Neural cell (in vitro differentiated cells): ENCODE results near the gene CEACAM21. TPM values are rescaled to one million over a fixed set of nuclear protein-coding genes. Genes with fewer than 3 reads are reported as not detected.

ENCODE experiments used
- H2AFZ ChIP-seq: fragments of 200-600, 300-800 bp; sonication (generic), shearing (Covaris generic); 2 replicates; pipeline ENCODE4 v1.6.0; 2014; ENCODE audit warnings: low read depth, mild to moderate bottlenecking, antibody characterized with exemption, low read length, moderate library complexity
- H3F3A ChIP-seq: fragments of 200-600 bp; shearing (Covaris generic); 2 replicates; pipeline ENCODE4 v1.6.1; 2016; ENCODE audit warnings: mild to moderate bottlenecking, moderate library complexity, mixed read lengths, antibody characterized with exemption, low read length; ENCODE audit not compliant: insufficient read depth, poor library complexity, severe bottlenecking
- H3K27ac ChIP-seq: fragments of 200-600, 300-800 bp; sonication (generic), shearing (Covaris generic); 2 replicates; pipeline ENCODE4 v1.5.1; 2014; ENCODE audit warnings: mild to moderate bottlenecking, low read length, moderate library complexity
- H3K27me3 ChIP-seq: fragments of 300-800, 200-600 bp; sonication (generic), shearing (Covaris generic); 2 replicates; pipeline ENCODE4 v1.6.0; 2014; ENCODE audit warnings: mild to moderate bottlenecking, low read depth, low read length, moderate library complexity; ENCODE audit not compliant: insufficient read depth
- H3K36me3 ChIP-seq: fragments of 300-800, 200-600 bp; sonication (generic), shearing (Covaris generic); 2 replicates; pipeline ENCODE4 v1.5.1; 2014; ENCODE audit warnings: mild to moderate bottlenecking, antibody characterized with exemption, low read length, moderate library complexity; ENCODE audit not compliant: insufficient read depth
- H3K4me2 ChIP-seq: fragments of 300-800, 200-600 bp; sonication (generic), shearing (Covaris generic); 2 replicates; pipeline ENCODE4 v1.6.0; 2014; ENCODE audit warnings: mild to moderate bottlenecking, low read length
- H3K4me3 ChIP-seq: fragments of 300-800, 200-600 bp; sonication (generic), shearing (Covaris generic); 2 replicates; pipeline ENCODE4 v1.5.1; 2014; ENCODE audit warnings: mild to moderate bottlenecking, low read length, moderate library complexity
- H3K79me2 ChIP-seq: fragments of 200-600 bp; shearing (Covaris generic); replicated peaks from 2 replicates; pipeline ENCODE4 v1.6.0; 2014; ENCODE audit warnings: mild to moderate bottlenecking, low read length, moderate library complexity; ENCODE audit not compliant: insufficient read depth
- H3K9ac ChIP-seq: fragments of 300-800, 200-600 bp; sonication (generic), shearing (Covaris generic); 2 replicates; pipeline ENCODE4 v1.6.1; 2016; ENCODE audit warnings: mild to moderate bottlenecking, low read length, mixed read lengths
- H3K9me2 ChIP-seq: fragments of 200-600 bp; shearing (Covaris generic); 2 replicates; pipeline ENCODE4 v1.6.1; 2016; ENCODE audit warnings: mild to moderate bottlenecking, low read length, mixed read lengths; ENCODE audit not compliant: insufficient read depth
- H3K9me3 ChIP-seq: fragments of 200-600, 300-800 bp; sonication (generic), shearing (Covaris generic); 2 replicates; pipeline ENCODE4 v1.6.1; 2016; ENCODE audit warnings: mild to moderate bottlenecking, mixed run types, low read length, moderate library complexity, mixed read lengths
- H4K20me1 ChIP-seq: fragments of 200-600 bp; shearing (Covaris generic); 2 replicates; pipeline ENCODE4 v1.6.1; 2016; ENCODE audit warnings: mild to moderate bottlenecking, mixed run types; ENCODE audit not compliant: insufficient read depth
- CTCF ChIP-seq: fragments of 450-650 bp; IDR thresholded peaks from 2 replicates; pipeline ENCODE4 v1.5.1; 2014; ENCODE audit warnings: antibody characterized with exemption, mild to moderate bottlenecking, moderate library complexity; ENCODE audit not compliant: poor library complexity, severe bottlenecking
- EP300 ChIP-seq: fragments of 450-650 bp; conservative IDR thresholded peaks from 2 replicates; pipeline ENCODE4 v1.6.1; 2014; ENCODE audit warnings: antibody characterized with exemption, mild to moderate bottlenecking, moderate library complexity; ENCODE audit not compliant: poor library complexity, severe bottlenecking
- EZH2 ChIP-seq: fragments of 200-600, 300-800 bp; shearing (Covaris generic), sonication (generic); IDR thresholded peaks from 2 replicates; pipeline ENCODE4 v1.6.1; 2014; ENCODE audit warnings: antibody characterized with exemption, low read length, borderline replicate concordance, mild to moderate bottlenecking; ENCODE audit not compliant: insufficient read depth, poor library complexity, severe bottlenecking
- MXI1 ChIP-seq: fragments of 450-650 bp; conservative IDR thresholded peaks from 2 replicates; pipeline ENCODE4 v1.6.1; 2014; ENCODE audit warnings: antibody characterized with exemption, mild to moderate bottlenecking; ENCODE audit not compliant: poor library complexity, severe bottlenecking
- POLR2AphosphoS5 ChIP-seq: IDR thresholded peaks from 2 replicates; pipeline ENCODE4 v1.6.1; 2012
- RAD21 ChIP-seq: fragments of 450-650 bp; conservative IDR thresholded peaks from 2 replicates; pipeline ENCODE4 v1.6.1; 2014; ENCODE audit warnings: antibody characterized with exemption, mild to moderate bottlenecking, moderate library complexity
- REST ChIP-seq: IDR thresholded peaks from 2 replicates; pipeline ENCODE4 v1.6.1; 2012; ENCODE audit warnings: borderline replicate concordance
- SMC3 ChIP-seq: fragments of 450-650 bp; conservative IDR thresholded peaks from 2 replicates; pipeline ENCODE4 v1.6.1; 2014; ENCODE audit warnings: antibody characterized with exemption, mild to moderate bottlenecking, moderate library complexity; ENCODE audit not compliant: poor library complexity
- TAF1 ChIP-seq: IDR thresholded peaks from 2 replicates; pipeline ENCODE4 v1.6.1; 2012; ENCODE audit warnings: low read depth
- polyA plus RNA-seq: library from polyadenylated mRNA; depleted of rRNA; stranded (reverse); fragments of >200 nt; gene quantifications from 2 replicates; pipeline ENCODE4 v1.2.3, GENCODE V29; 2014

The CEACAM21 gene
- polyA plus RNA-seq, 1 donor from 2014 or later: 2.9 TPM

- H3K9ac ChIP-seq: no peak overlapping the region
- H4K20me1 ChIP-seq: no peaks in the 10 kb centered on the region
- TF ChIP-seq EZH2: no peak
- no peak for TF ChIP-seq POLR2AphosphoS5
- TF ChIP-seq MXI1: no peak
- TF ChIP-seq TAF1: no peak
- TF ChIP-seq REST: no peak
- no peak for TF ChIP-seq EP300
- no peak for TF ChIP-seq CTCF
- TF ChIP-seq SMC3: no peak
- no peak for TF ChIP-seq RAD21
- H3K27me3 ChIP-seq: no peaks in the 10 kb centered on the region
- no peaks in the 10 kb centered on the region for H3F3A ChIP-seq
- H2AFZ ChIP-seq: no peak overlapping the region
- H3K4me2 ChIP-seq: no peak overlapping the region
- no peaks in the 10 kb centered on the region for H3K36me3 ChIP-seq
- H3K9me3 ChIP-seq: no peaks in the 10 kb centered on the region
- no peaks in the 10 kb centered on the region for H3K9me2 ChIP-seq
- H3K27ac ChIP-seq: no peak overlapping the region
- H3K79me2 ChIP-seq: no peaks in the 10 kb centered on the region
- no peak overlapping the region for H3K4me3 ChIP-seq
These were observed 48.5 kb downstream of the CEACAM21 start for GRCh38 chr19:41624515-41624914.

GRCh38 chr19:41624937-41625336 is 49.0 kb downstream of the CEACAM21 start:
- no peak overlapping the region for H3K27ac ChIP-seq

More at GRCh38 chr19:41624937-41625336, 49.0 kb downstream of the CEACAM21 start:
- H4K20me1 ChIP-seq: no peaks in the 10 kb centered on the region
- no peaks in the 10 kb centered on the region for H3K79me2 ChIP-seq
- H3K9me2 ChIP-seq: no peaks in the 10 kb centered on the region
- H2AFZ ChIP-seq: no peak overlapping the region
- H3K36me3 ChIP-seq: no peaks in the 10 kb centered on the region
- no peak for TF ChIP-seq SMC3
- TF ChIP-seq EP300: no peak
- no peak for TF ChIP-seq POLR2AphosphoS5
- no peak for TF ChIP-seq TAF1
- no peak for TF ChIP-seq RAD21
- no peak for TF ChIP-seq EZH2
- TF ChIP-seq REST: no peak
- TF ChIP-seq MXI1: no peak
- TF ChIP-seq CTCF: no peak
- H3F3A ChIP-seq: no peaks in the 10 kb centered on the region
- H3K27me3 ChIP-seq: no peaks in the 10 kb centered on the region
- H3K9ac ChIP-seq: no peak overlapping the region
- no peak overlapping the region for H3K4me2 ChIP-seq
- H3K4me3 ChIP-seq: no peak overlapping the region
- H3K9me3 ChIP-seq: no peaks in the 10 kb centered on the region
